HEK293 (cell line): ENCODE measurements around the gene RAB42.
A peak's percentile ranks its signal among the peaks of the same experiment; 100 is the strongest.

Source experiments
- BCL11A ChIP-seq: fragments of 450-650 bp; formaldehyde crosslinking; IDR thresholded peaks from 2 replicates; pipeline ENCODE4 v1.5.1; 2016; ENCODE audit warnings: low read depth, missing biosample characterization, missing genetic modification characterization
- IKZF3 ChIP-seq: fragments of 450-650 bp; IDR thresholded peaks from 2 replicates; pipeline ENCODE4 v1.5.0; 2018; ENCODE audit warnings: missing biosample characterization, mild to moderate bottlenecking, missing genetic modification characterization, moderate library complexity
- KLF8 ChIP-seq: fragments of 450-650 bp; formaldehyde crosslinking; IDR thresholded peaks from 2 replicates; pipeline ENCODE4 v1.5.1; 2016; ENCODE audit warnings: missing biosample characterization, missing genetic modification characterization
- MEIS1 ChIP-seq: sonication (generic); formaldehyde crosslinking; IDR thresholded peaks from 2 replicates; pipeline ENCODE4 v1.8.1; 2022; ENCODE audit warnings: missing genetic modification reagents, mild to moderate bottlenecking, borderline replicate concordance
- REPIN1 ChIP-seq: fragments of 450-650 bp; formaldehyde crosslinking; IDR thresholded peaks from 2 replicates; pipeline ENCODE4 v1.5.1; 2017; ENCODE audit warnings: missing biosample characterization, missing genetic modification characterization, low read depth
- TRIM28 ChIP-seq: IDR thresholded peaks from 2 replicates; pipeline ENCODE4 v1.6.1; 2011; ENCODE audit warnings: low read length, control low read depth, borderline replicate concordance
- WT1 ChIP-seq: fragments of 450-650 bp; formaldehyde crosslinking; IDR thresholded peaks from 2 replicates; pipeline ENCODE4 v1.5.1; 2016; ENCODE audit warnings: missing biosample characterization, missing genetic modification characterization
- ZBTB11 ChIP-seq: fragments of 450-650 bp; formaldehyde crosslinking; conservative IDR thresholded peaks from 2 replicates; pipeline ENCODE4 v1.5.1; 2016; ENCODE audit warnings: low read depth, missing biosample characterization, missing genetic modification characterization
- ZBTB17 ChIP-seq: fragments of 450-650 bp; formaldehyde crosslinking; IDR thresholded peaks from 2 replicates; pipeline ENCODE4 v1.5.1; 2016; ENCODE audit warnings: missing biosample characterization, missing genetic modification characterization
- ZBTB20 ChIP-seq: fragments of 450-650 bp; formaldehyde crosslinking; IDR thresholded peaks from 2 replicates; pipeline ENCODE4 v1.5.1; 2016; ENCODE audit warnings: missing biosample characterization, missing genetic modification characterization
- ZBTB6 ChIP-seq: fragments of 450-650 bp; formaldehyde crosslinking; IDR thresholded peaks from 2 replicates; pipeline ENCODE4 v1.5.1; 2017; ENCODE audit warnings: missing biosample characterization, missing genetic modification characterization
- ZNF10 ChIP-seq: fragments of 450-650 bp; formaldehyde crosslinking; IDR thresholded peaks from 2 replicates; pipeline ENCODE4 v1.5.1; 2017; ENCODE audit warnings: missing biosample characterization, missing genetic modification characterization
- ZNF112 ChIP-seq: fragments of 450-650 bp; formaldehyde crosslinking; IDR thresholded peaks from 2 replicates; pipeline ENCODE4 v1.5.0; 2017; ENCODE audit warnings: missing biosample characterization, missing genetic modification characterization
- ZNF132 ChIP-seq: fragments of 450-650 bp; formaldehyde crosslinking; IDR thresholded peaks from 2 replicates; pipeline ENCODE4 v1.5.1; 2017; ENCODE audit warnings: missing biosample characterization, missing genetic modification characterization, borderline replicate concordance
- ZNF138 ChIP-seq: fragments of 450-650 bp; formaldehyde crosslinking; IDR thresholded peaks from 2 replicates; pipeline ENCODE4 v1.5.1; 2016; ENCODE audit warnings: missing biosample characterization, missing genetic modification characterization, borderline replicate concordance
- ZNF2 ChIP-seq: fragments of 450-650 bp; formaldehyde crosslinking; IDR thresholded peaks from 2 replicates; pipeline ENCODE4 v1.5.1; 2016; ENCODE audit warnings: missing biosample characterization, missing genetic modification characterization
- ZNF211 ChIP-seq: fragments of 450-650 bp; formaldehyde crosslinking; IDR thresholded peaks from 2 replicates; pipeline ENCODE4 v1.5.1; 2016; ENCODE audit warnings: low read depth, missing biosample characterization, missing genetic modification characterization
- ZNF266 ChIP-seq: fragments of 450-650 bp; formaldehyde crosslinking; IDR thresholded peaks from 2 replicates; pipeline ENCODE4 v1.5.1; 2016; ENCODE audit warnings: missing biosample characterization, missing genetic modification characterization, low read depth
- ZNF335 ChIP-seq: fragments of 450-650 bp; formaldehyde crosslinking; conservative IDR thresholded peaks from 2 replicates; pipeline ENCODE4 v1.5.1; 2016; ENCODE audit warnings: missing biosample characterization, missing genetic modification characterization
- ZNF350 ChIP-seq: fragments of 450-650 bp; formaldehyde crosslinking; IDR thresholded peaks from 2 replicates; pipeline ENCODE4 v1.5.0; 2017; ENCODE audit warnings: missing biosample characterization, mild to moderate bottlenecking, missing genetic modification characterization
- ZNF423 ChIP-seq: fragments of 450-650 bp; formaldehyde crosslinking; IDR thresholded peaks from 2 replicates; pipeline ENCODE4 v1.5.1; 2016; ENCODE audit warnings: missing biosample characterization, missing genetic modification characterization
- ZNF514 ChIP-seq: fragments of 450-650 bp; formaldehyde crosslinking; IDR thresholded peaks from 2 replicates; pipeline ENCODE4 v1.5.1; 2016; ENCODE audit warnings: missing biosample characterization, missing genetic modification characterization
- ZNF518A ChIP-seq: fragments of 450-650 bp; formaldehyde crosslinking; conservative IDR thresholded peaks from 2 replicates; pipeline ENCODE4 v1.5.1; 2016; ENCODE audit warnings: low read depth, missing biosample characterization, missing genetic modification characterization
- ZNF560 ChIP-seq: fragments of 450-650 bp; formaldehyde crosslinking; IDR thresholded peaks from 2 replicates; pipeline ENCODE4 v1.5.1; 2017; ENCODE audit warnings: missing biosample characterization, missing genetic modification characterization, borderline replicate concordance
- ZNF571 ChIP-seq: fragments of 450-650 bp; formaldehyde crosslinking; IDR thresholded peaks from 2 replicates; pipeline ENCODE4 v1.5.0; 2017; ENCODE audit warnings: missing biosample characterization, missing genetic modification characterization
- ZNF585B ChIP-seq: fragments of 450-650 bp; formaldehyde crosslinking; IDR thresholded peaks from 2 replicates; pipeline ENCODE4 v1.5.1; 2016; ENCODE audit warnings: missing biosample characterization, missing genetic modification characterization
- ZNF623 ChIP-seq: fragments of 450-650 bp; formaldehyde crosslinking; IDR thresholded peaks from 2 replicates; pipeline ENCODE4 v1.5.1; 2016; ENCODE audit warnings: missing biosample characterization, missing genetic modification characterization
- ZNF658 ChIP-seq: fragments of 450-650 bp; formaldehyde crosslinking; IDR thresholded peaks from 2 replicates; pipeline ENCODE4; 2016; ENCODE audit warnings: missing biosample characterization, missing genetic modification characterization
- ZSCAN30 ChIP-seq: fragments of 450-650 bp; IDR thresholded peaks from 2 replicates; pipeline ENCODE4 v1.5.1; 2018; ENCODE audit warnings: missing biosample characterization, mild to moderate bottlenecking, missing genetic modification characterization, moderate library complexity
- TF ChIP-seq, protein P1 (sequence below): fragments of 450-650 bp; formaldehyde crosslinking; IDR thresholded peaks from 2 replicates; pipeline ENCODE4 v1.5.1; 2017; ENCODE audit warnings: missing biosample characterization, missing genetic modification characterization

Gene RAB42

GRCh38 chr1:28552758-28553663, 39.1 kb upstream of the RAB42 start, which contains the start of gene TRNAU1AP (continued):
- no peak for TF ChIP-seq ZNF112 (tag by site-specific recombination)
- TF ChIP-seq ZSCAN30 (tag by site-specific recombination): peak; percentile 76
- TF ChIP-seq REPIN1 (tag by site-specific recombination): no peak; the same call in 1 of the 2 replicates
- no peak; the same call in 1 of the 2 replicates for TF ChIP-seq ZNF2 (tag by site-specific recombination)
- no peak; the same call in 1 of the 2 replicates for TF ChIP-seq ZBTB6 (tag by site-specific recombination)
- TF ChIP-seq ZNF132: no peak
- TF ChIP-seq ZBTB20 (tag by site-specific recombination): peak; percentile 85
- TF ChIP-seq ZNF623 (tag by site-specific recombination): no peak
- no peak for TF ChIP-seq ZNF658 (tag by site-specific recombination)
- TF ChIP-seq TRIM28: no peak
- no peak for TF ChIP-seq BCL11A (tag by site-specific recombination)
- TF ChIP-seq ZNF335 (tag by site-specific recombination): peak; percentile 81
- TF ChIP-seq IKZF3: no peak
- TF ChIP-seq WT1 (tag by site-specific recombination): peak; percentile 41
- peak; percentile 8; the same call in 1 of the 2 replicates for TF ChIP-seq ZNF518A (tag by site-specific recombination)
- TF ChIP-seq ZNF560 (tag by site-specific recombination): no peak
- no peak for TF ChIP-seq ZNF423 (tag by site-specific recombination)
- TF ChIP-seq, protein P1, sequence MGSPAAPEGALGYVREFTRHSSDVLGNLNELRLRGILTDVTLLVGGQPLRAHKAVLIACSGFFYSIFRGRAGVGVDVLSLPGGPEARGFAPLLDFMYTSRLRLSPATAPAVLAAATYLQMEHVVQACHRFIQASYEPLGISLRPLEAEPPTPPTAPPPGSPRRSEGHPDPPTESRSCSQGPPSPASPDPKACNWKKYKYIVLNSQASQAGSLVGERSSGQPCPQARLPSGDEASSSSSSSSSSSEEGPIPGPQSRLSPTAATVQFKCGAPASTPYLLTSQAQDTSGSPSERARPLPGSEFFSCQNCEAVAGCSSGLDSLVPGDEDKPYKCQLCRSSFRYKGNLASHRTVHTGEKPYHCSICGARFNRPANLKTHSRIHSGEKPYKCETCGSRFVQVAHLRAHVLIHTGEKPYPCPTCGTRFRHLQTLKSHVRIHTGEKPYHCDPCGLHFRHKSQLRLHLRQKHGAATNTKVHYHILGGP (tag by site-specific recombination): no peak
- no peak for TF ChIP-seq ZNF514 (tag by site-specific recombination)
- no peak for TF ChIP-seq ZNF350 (tag by site-specific recombination)
- peak; percentile 60 for TF ChIP-seq ZBTB11 (tag by site-specific recombination)
- no peak for TF ChIP-seq ZNF138 (tag by site-specific recombination)
- no peak for TF ChIP-seq ZNF571 (tag by site-specific recombination)
- peak; percentile 69 for TF ChIP-seq ZBTB17 (tag by site-specific recombination)
- TF ChIP-seq ZNF266 (tag by site-specific recombination): 0 out of 2 replicates have a peak, but pooled peaks have one; percentile 25
- peak; percentile 98 for TF ChIP-seq KLF8 (tag by site-specific recombination)
- TF ChIP-seq ZNF585B (tag by site-specific recombination): no peak
- no peak for TF ChIP-seq MEIS1 (CRISPR knock-in tag)
- TF ChIP-seq ZNF211 (tag by site-specific recombination): no peak
- no peak for TF ChIP-seq ZNF10 (tag by site-specific recombination)
